Nephron progenitor cell (in vitro differentiated cells): ENCODE measurements around the gene CEP120.

Experiments
- DNase-seq: peaks from one replicate; pipeline ENCODE4 v3.0.0; 2021
- H3K27ac Mint-ChIP-seq: 2 replicates; pipeline ENCODE4 v1.8.0; 2021; ENCODE audit warnings: mild to moderate bottlenecking, moderate library complexity, mixed read lengths
- H3K27me3 Mint-ChIP-seq: 2 replicates; pipeline ENCODE4 v1.8.0; 2021; ENCODE audit warnings: mild to moderate bottlenecking, low read depth, mixed read lengths; ENCODE audit not compliant: poor library complexity
- H3K36me3 Mint-ChIP-seq: 2 replicates; pipeline ENCODE4 v1.8.0; 2021; ENCODE audit warnings: low read depth, mixed read lengths
- H3K4me1 Mint-ChIP-seq: 2 replicates; pipeline ENCODE4 v1.8.0; 2021; ENCODE audit warnings: mixed read lengths
- H3K4me3 Mint-ChIP-seq: 2 replicates; pipeline ENCODE4 v1.8.0; 2021; ENCODE audit warnings: mild to moderate bottlenecking, moderate library complexity, mixed read lengths
- H3K9me3 Mint-ChIP-seq: 2 replicates; pipeline ENCODE4 v1.8.0; 2021; ENCODE audit warnings: mild to moderate bottlenecking, moderate library complexity, mixed read lengths
- TF ChIP-seq, protein P1 (sequence below): fragments of 200-600 bp; sonication (generic); IDR thresholded peaks from 2 replicates; pipeline ENCODE4 v1.5.0; 2021; ENCODE audit warnings: antibody characterized with exemption

Gene CEP120

DNA sequence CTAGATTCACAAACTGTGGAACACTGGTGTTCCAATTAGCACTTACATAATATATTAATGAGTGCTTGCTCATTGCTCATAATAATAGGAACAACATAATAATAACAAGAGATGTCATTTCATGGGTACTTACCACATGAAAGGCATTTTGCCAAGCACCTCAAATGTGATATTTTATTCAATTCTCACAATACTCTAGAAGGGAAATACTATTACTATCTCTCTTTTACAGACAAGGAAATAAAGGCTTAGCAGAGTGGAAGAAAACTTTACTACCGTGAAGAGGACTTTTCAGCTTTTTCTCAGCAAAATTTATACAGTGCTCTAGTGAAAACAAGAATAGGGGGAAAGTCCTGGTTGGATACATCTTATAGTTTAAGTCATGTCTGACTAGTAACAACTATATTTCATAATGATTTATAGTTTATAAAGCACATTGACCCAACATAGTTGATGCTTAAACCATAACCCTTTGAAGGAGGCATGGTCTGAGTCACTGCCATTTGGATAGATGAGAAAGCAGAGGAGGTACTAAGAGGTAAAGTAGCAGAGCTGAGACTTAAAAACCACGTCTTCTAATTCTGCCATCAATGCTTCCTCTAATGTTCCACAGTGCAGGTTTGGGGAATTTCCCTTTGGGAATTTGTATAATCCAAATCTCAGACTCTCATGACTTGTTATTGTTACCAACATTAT is 124.7 kb downstream of the CEP120 start:
- TF ChIP-seq, protein P1, sequence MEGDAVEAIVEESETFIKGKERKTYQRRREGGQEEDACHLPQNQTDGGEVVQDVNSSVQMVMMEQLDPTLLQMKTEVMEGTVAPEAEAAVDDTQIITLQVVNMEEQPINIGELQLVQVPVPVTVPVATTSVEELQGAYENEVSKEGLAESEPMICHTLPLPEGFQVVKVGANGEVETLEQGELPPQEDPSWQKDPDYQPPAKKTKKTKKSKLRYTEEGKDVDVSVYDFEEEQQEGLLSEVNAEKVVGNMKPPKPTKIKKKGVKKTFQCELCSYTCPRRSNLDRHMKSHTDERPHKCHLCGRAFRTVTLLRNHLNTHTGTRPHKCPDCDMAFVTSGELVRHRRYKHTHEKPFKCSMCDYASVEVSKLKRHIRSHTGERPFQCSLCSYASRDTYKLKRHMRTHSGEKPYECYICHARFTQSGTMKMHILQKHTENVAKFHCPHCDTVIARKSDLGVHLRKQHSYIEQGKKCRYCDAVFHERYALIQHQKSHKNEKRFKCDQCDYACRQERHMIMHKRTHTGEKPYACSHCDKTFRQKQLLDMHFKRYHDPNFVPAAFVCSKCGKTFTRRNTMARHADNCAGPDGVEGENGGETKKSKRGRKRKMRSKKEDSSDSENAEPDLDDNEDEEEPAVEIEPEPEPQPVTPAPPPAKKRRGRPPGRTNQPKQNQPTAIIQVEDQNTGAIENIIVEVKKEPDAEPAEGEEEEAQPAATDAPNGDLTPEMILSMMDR, result no peak
- Mint-ChIP-seq H3K27me3 (peaks cover 10% of the 10 kb centered on the region), H3K9me3 (peaks cover 30% of the 10 kb centered on the region), H3K4me1 (no peaks in the 10 kb centered on the region), H3K4me3 (no peak overlapping the region), H3K27ac (no peak overlapping the region), H3K36me3 (peaks cover 21% of the 10 kb centered on the region)
- DNase-seq, result no peak

- H3K36me3 Mint-ChIP-seq, result peaks cover 21% of the 10 kb centered on the region
- H3K9me3 Mint-ChIP-seq, result peaks cover 30% of the 10 kb centered on the region
- no peak overlapping the region for H3K4me3 Mint-ChIP-seq
- no peak overlapping the region for H3K27ac Mint-ChIP-seq
- TF ChIP-seq, protein P1, result no peak
- H3K4me1 Mint-ChIP-seq, result no peaks in the 10 kb centered on the region
- no peak for DNase-seq
- peaks cover 10% of the 10 kb centered on the region for H3K27me3 Mint-ChIP-seq
These were observed 125.3 kb downstream of the CEP120 start for GRCh38 chr5:123297866-123298265.

DNA sequence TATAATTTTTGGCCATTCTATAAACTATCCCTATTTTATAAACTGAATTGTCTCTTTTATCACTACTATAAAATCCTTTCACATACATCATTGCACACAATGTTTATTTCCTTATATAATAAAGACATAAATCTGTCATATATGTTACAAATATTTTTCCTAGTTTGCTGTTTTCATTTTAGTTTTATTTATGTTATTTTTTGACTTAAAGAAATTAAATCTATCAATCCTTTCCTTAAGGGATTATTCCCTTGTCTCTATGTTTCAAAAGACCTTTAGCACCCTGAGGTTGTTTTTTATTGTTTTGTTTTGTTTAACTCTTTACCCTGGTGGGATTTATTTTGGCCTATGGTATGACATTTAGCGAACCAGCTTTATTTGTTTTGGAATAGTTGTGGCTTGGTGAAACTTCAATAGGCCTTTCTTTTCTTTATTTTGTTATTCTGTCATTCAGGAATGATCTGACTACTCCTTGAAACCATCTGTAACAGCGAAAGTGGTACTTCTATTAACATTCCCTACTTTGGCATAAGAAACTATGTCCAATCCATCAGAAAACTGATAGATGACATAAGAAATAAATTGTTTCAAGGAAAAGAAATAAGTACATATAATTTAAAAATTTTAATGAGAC is 125.9 kb downstream of the CEP120 start:
- no peak overlapping the region for H3K27ac Mint-ChIP-seq
- DNase-seq, result no peak
- peaks cover 21% of the 10 kb centered on the region for H3K36me3 Mint-ChIP-seq
- H3K27me3 Mint-ChIP-seq, result peaks cover 11% of the 10 kb centered on the region
- no peaks in the 10 kb centered on the region for H3K4me1 Mint-ChIP-seq
- no peak overlapping the region for H3K4me3 Mint-ChIP-seq
- H3K9me3 Mint-ChIP-seq, result peaks cover 30% of the 10 kb centered on the region
- TF ChIP-seq, protein P1, result no peak
